Stimulated activated CD8-positive, alpha-beta memory T cell treated with anti-CD3 and anti-CD28 coated beads, Interleukin-7, amount 100 ng/mL, for 4 hours (primary cell): ENCODE results near the gene YAF2.
"Not testable (repeated sequence)": the region's sequence is repeated elsewhere in the genome, so short reads cannot be mapped to it uniquely, and the experiment has no call there.

Experiments
- DNase-seq, 2 donors: peaks; one replicate each; pipeline ENCODE4 v3.0.0-alpha.2; 2020; ENCODE audit warnings: low read depth in 2 of 2

YAF2 gene

GRCh38 chr12:42255221-42255865 lies 17.3 kb upstream of the YAF2 start:
- DNase-seq = no peak

GRCh38 chr12:42252645-42253044 lies 14.6 kb upstream of the YAF2 start:
- not testable (repeated sequence) for DNase-seq

DNA sequence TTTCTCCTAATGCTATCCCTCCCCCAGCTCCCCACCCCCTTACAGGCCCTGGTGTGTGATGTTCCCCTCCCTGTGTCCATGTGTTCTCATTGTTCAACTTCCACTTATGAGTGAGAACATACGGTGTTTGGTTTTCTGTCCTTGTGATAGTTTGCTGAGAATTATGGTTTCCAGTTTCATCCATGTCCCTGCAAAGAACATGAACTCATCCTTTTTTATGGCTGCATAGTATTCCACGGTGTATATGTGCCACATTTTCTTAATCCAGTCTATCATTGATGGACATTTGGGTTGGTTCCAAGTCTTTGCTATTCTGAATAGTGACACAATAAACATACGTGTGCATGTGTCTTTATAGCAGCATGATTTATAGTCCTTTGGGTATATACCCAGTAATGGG lies 11.0 kb upstream of the YAF2 start:
- not testable (repeated sequence) for DNase-seq

DNA sequence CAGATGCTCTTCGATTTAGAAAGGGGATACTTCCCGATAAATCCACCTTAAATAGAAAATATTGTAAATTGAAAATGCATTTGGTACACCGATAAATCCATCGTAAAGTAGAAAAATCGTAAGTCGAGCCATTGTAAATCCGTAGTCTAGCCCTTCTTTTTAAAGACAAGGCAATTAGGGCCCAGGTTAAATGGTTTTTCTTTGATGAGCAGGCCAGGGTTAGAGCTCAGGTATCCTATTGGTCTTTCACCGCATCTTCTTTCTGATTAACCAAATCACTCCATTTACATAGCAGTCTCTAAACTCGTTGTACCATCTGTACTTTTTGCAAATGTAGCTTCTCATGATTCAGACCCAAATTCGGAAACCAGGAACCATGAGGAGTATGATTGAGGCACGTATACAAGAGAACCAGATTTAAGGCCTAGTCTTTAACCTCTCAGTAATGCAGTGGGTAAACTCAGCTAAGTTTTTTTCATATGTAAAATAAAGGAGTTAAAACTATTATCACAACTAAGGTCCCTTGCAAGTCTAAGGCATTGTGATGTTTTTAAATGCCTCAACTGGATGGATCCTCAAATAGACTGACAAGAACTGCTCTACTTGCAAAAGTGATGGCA lies 2.2 kb upstream of the YAF2 start:
- no peak for DNase-seq

GRCh38 chr12:42237853-42238239 lies 202 bp downstream of the YAF2 start:
- no peak for DNase-seq

DNA sequence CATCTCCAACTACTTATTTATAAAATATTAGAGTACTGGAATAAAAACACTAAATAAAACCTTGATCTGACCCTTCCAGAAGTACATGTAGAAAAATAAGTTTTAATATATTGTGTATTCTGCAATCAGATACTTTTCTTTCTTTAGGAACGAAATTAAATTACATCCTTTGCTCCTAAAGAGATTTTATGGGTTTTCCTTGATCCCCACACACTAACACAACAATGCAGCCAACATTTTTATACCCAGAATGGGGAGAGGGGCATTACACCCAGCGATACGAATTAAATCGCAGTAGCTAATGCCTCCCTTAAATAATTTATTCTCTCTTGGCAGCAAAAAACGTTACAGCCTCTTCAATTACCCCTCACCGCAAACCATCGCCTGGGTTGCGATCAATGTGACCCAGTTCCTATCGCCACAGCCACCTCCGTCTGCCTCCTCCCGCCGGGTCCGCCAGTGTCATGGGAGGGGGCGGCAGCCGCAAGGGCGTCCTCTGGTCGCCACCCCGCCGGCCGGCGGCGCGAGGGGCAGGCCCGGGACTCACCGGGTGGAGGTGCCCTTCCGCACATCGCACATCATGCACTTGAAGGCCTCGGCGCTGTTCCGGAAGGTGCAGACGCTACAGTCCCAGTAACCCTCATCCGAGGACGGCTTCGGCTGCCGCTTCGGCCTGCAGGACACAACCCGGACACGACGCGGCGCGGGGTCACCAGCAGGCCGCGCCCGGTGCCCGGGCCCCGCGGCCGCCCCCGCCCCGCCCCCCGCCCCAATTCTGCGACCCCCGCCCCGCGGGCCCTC lies 796 bp downstream of the YAF2 start:
- DNase-seq = peak; percentile 31 to 67

- no peak for DNase-seq
These were observed 2.0 kb downstream of the YAF2 start for GRCh38 chr12:42236017-42236416.

GRCh38 chr12:42235426-42235825 lies 2.6 kb downstream of the YAF2 start:
- no peak for DNase-seq

DNA sequence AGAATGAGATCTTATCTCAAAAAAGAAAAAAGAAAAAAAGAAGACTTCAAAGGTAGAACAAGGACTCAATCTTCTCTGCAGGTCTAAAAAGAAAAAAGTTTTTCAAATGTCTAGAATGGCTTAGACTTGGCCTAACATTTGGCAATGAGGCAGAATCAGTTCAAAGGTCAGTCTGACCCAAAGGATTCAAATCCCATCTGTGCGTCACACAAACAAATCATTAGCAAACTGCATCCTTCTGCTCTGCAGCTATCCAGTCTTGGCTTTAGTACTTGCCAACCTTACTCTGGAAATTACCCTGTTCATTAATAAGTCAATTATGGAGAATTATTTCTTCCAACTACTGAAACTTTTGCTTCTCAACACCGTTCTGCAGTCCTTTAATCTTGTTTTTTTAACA lies 3.1 kb downstream of the YAF2 start:
- no peak for DNase-seq

GRCh38 chr12:42227525-42227924 lies 10.5 kb downstream of the YAF2 start:
- DNase-seq = not testable (repeated sequence)

GRCh38 chr12:42224501-42224900 lies 13.5 kb downstream of the YAF2 start:
- not testable (repeated sequence) for DNase-seq

DNA sequence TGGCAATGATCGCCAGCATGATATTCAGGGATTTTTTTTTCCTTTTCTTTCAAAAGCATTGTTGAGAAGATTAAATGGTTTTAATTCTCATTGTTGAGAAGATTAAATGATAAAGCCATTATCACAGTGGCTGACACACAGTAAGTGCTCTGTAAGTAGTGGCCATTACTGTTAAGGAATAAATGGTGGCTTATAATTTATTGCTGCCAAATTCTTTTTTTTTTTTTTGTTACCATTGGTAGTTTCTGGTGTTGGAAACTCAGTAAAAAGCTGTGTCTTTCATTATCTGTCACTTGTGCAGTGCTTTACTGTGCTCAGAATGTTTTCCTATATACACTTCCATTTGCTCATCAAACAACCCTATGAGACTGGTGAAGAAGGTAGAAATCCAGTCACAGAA lies 15.3 kb downstream of the YAF2 start:
- DNase-seq = no peak

DNA sequence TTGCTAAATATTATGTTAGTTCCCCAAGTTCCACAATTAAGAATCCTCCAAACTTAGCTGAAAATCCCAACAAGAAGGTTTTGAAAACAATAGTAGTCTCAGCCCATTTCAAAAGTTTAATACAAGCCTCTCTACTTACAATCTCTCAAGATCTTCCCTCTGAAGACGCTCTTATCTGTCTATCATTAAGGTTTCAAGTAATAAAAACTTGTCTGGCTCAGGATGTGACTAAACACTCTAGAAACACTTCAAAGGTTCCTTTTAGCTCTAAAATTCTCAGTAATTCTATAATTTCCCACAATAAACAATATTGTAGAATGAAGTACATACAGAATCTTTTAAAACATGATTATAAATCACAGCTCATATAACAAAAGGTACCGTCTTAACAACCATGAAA lies 16.3 kb downstream of the YAF2 start:
- DNase-seq = no peak

- no peak for DNase-seq
These were observed 20.4 kb downstream of the YAF2 start for GRCh38 chr12:42217656-42218055.

- DNase-seq = no peak
These were observed 21.3 kb downstream of the YAF2 start for GRCh38 chr12:42216737-42217136.

DNA sequence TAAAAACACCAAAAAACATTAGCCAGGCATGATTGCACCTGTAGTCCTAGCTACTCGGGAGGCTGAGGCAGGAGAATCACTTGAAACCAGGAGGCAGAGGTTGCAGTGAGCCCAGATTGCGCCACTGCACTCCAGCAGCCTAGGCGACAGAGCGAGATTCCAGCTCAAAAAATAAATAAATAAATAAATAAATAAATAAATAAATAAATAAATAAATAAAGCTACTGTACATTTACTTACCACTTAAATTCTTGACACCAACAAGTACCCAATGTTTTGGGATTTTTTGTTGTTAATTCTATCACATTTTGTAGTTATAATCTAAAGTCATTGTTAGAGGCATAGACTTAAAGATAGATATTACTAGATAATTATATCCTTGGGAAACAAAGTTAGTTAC lies 22.3 kb downstream of the YAF2 start:
- DNase-seq = not testable (repeated sequence)

DNA sequence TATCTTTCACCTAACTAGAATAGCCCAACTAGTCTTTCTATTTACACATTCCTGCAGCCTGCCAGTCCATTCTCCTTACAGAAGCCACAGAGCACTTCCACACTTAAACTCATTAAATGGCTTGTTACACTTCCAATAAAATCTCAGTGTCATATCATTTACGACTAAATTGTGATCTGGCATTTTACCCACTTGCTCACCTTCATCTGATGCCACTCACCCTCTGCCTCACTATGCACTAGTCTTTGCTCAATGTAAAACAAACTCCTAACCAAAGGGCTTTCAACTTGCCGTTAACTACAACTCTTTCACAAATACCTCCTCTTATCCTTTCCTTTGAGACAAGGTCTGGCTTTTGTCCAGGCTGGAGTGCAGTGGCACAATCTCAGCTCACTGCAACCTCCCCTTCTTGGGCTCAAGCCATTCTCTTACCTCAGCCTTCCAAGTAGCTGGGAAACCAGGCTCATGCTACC lies 24.1 kb downstream of the YAF2 start:
- DNase-seq = no peak

- no peak for DNase-seq
These were observed 25.0 kb downstream of the YAF2 start for GRCh38 chr12:42213023-42213422.

DNA sequence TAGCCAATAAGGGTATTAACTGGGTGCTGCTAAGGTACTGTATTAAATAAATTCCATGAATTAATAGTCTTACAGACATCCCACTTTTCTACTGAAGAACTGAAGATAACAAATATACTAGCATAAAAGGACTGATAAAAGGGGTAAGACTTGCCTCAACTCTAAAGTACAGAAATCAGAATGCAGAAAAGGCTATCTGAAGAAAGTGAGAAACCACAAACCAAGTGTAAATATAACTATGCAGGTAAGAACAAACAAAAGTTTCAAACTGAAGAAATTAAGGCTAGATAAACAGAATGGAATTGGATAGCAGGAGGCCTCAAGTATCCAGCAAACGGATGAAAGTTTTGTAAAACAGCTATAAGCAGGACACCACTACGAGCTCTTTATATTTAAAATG lies 29.5 kb downstream of the YAF2 start:
- DNase-seq = no peak

- DNase-seq = no peak
These were observed 33.2 kb downstream of the YAF2 start for GRCh38 chr12:42204819-42205218.

- DNase-seq = no peak
These were observed 33.7 kb downstream of the YAF2 start for GRCh38 chr12:42204362-42204761.

DNA sequence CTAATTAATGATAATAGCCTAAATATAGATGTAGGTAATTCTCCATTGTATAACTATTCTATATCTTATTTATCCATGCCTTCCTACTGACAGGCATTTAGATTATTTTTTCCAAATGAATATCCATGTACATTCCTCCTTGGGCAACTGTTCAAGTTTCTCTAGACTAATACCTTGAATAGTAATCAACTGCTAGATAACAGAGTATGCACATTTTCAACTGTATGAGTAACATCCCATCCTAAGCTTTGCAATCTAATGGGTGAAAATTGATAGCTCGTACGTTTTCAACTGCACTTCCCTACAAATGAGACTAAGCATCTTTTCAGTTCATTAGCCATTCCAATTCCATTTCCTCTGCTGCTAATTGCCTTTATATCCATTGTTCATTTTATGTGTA lies 37.0 kb downstream of the YAF2 start:
- DNase-seq = no peak

GRCh38 chr12:42199007-42199406 lies 39.0 kb downstream of the YAF2 start:
- DNase-seq = no peak
